Epithelial cell of alveolus of lung (primary cell): ENCODE data around the gene CCR2. TPM values are rescaled to one million over a fixed set of nuclear protein-coding genes. Genes with fewer than 3 reads are reported as not detected.

Experiments used
- total RNA-seq: library from RNA; depleted of rRNA; stranded (reverse); fragments of >200 nt; gene quantifications from 2 replicates; pipeline ENCODE4 v1.2.1, GENCODE V29; 2015

Gene CCR2
- not detected in 2 replicates for total RNA-seq

GRCh38 chr3:46353647-46354410 is at the start of gene CCR2:
CCR2 (plus strand) TSS chr3:46354111; CDS start chr3:46357528, 3,417 bp downstream.

GRCh38 chr3:46370839-46371518 is 17.1 kb downstream of the CCR2 start, which contains the start of gene CCR5:
CCR5 (plus strand) TSS chr3:46370946; CDS start chr3:46372903, 1,957 bp downstream.

GRCh38 chr3:46406788-46407611 is 53.1 kb downstream of the CCR2 start, which contains the start of the genes CCR5AS and CCRL2:
CCR5AS (minus strand) TSS chr3:46407066.
CCRL2 (plus strand) TSS chr3:46407259; CDS start chr3:46408080, 821 bp downstream.

Other genes starting within 250 kb of the CCR2 start
- gene CCR1, start 145.8 kb upstream of the CCR2 start, total RNA-seq: 0.08 TPM in 1 of 2 replicates, not detected in the other
- not detected in 2 replicates for gene CCR3, start 111.7 kb upstream of the CCR2 start, total RNA-seq
- gene CCR5, start 16.8 kb downstream of the CCR2 start, total RNA-seq: not detected in 2 replicates
- 0.39 TPM in 1 of 2 replicates, not detected in the other for gene CCRL2, start 53.1 kb downstream of the CCR2 start, total RNA-seq
- not detected in 2 replicates for gene LTF, start 110.8 kb downstream of the CCR2 start, total RNA-seq
- gene RTP3, start 143.9 kb downstream of the CCR2 start, total RNA-seq: not detected in 2 replicates
- 0.65 and 2.2 TPM in 2 replicates for gene LRRC2, start 212.2 kb downstream of the CCR2 start, total RNA-seq